Stimulated activated CD4-positive, alpha-beta T cell treated with anti-CD3 and anti-CD28 coated beads, Interleukin-1b, Interleukin-23, amount 100 ng/mL, for 1 hour (primary cell): ENCODE results near the gene CHST10.
"Not testable (repeated sequence)": the region's sequence is repeated elsewhere in the genome, so short reads cannot be mapped to it uniquely, and the experiment has no call there.

Experiments used
- DNase-seq, 2 donors: peaks; one replicate each; pipeline ENCODE4 v3.0.0-alpha.2; 2020; ENCODE audit warnings: low read depth in 2 of 2

The CHST10 gene

DNA sequence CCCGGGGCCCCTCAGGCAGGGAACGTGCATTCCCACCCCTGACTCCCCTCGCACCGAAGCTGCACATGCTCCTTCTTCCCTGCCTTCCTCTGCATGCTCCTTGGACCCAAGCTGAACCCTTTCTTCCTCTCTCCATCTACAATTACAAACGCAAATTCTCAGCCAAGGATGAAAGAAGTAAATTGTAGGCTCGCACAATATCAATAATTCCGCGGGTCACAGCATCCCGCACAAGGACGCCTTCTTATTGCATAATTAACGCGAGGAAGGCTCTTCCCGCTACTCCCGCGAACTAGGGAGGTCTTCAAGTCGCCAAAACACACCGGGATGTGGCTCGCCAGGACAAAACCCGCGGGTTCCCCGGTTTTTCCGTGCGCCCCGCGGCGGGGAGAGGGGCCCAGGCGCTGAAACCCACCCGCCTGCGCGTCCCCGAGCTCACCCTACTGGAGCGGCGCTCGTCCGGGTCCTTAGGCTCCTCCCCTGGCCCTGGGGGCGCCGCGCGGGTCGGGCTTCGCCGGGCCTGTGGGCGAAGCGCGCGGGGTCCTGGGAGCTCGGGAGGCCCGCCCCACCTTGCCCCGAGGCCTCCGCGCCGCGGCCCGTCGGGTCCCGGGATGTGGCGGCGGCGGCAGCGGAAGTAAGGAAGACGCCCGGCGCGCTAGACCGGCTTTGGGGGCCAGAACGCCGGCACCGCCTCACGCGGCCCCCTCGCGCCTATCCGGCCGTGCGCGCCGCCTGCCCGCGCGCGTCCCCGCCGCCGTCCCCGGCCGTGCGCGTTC is at the start of gene CHST10:
TSS of gene CHST10 (minus strand) at position 734 of the 776 bp plus-strand sequence. CDS start 10,993 bp downstream, outside the sequence.
- DNase-seq = peak in 1 of 2 donors; percentile 22

GRCh38 chr2:100460904-100461530 is 43.5 kb upstream of the CHST10 start:
- DNase-seq = no peak

DNA sequence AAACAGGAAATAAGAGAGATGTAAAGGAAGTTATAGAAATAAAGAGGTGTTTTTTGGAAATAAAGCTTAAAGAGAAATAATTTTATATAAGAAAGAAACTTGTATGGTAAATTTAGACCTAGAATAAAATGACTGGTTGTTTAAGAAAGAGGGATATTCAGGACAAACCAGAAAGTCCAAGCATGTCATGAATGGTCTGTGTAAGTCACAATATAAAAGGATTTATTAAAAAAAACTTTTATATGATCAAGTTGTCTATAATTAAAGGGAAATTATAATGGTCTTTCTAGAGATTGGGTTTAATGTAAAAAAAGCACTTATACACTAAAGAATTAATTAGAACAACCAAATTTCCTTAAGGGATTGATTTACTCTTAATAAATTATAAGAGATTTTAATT is 38.9 kb upstream of the CHST10 start:
- not testable (repeated sequence) for DNase-seq

DNA sequence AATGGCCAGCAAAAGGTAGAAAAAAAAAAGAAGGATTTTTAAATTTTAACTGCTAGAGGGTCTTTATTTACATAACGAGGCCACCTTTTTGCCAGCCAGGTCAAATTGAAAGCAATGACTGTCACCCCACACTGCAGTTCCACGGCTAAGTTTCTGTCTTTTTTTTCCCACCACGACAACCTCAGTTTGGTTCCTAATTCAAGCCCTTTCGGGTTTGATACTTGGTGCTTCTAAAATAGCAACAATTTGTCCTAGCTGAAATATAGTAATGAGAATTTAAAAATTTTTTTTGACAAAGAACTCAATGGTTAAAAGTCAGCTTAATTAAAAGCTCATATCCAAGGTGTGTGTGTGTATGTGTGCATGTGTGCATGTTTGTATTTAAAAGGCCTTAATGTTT is 36.4 kb upstream of the CHST10 start:
- no peak for DNase-seq

GRCh38 chr2:100451734-100452133 is 34.3 kb upstream of the CHST10 start:
- DNase-seq = no peak

GRCh38 chr2:100451092-100451491 is 33.6 kb upstream of the CHST10 start:
- no peak for DNase-seq

- DNase-seq = no peak
Observed at GRCh38 chr2:100446696-100447095, 29.2 kb upstream of the CHST10 start.

GRCh38 chr2:100437751-100438150 is 20.3 kb upstream of the CHST10 start:
- DNase-seq = no peak

DNA sequence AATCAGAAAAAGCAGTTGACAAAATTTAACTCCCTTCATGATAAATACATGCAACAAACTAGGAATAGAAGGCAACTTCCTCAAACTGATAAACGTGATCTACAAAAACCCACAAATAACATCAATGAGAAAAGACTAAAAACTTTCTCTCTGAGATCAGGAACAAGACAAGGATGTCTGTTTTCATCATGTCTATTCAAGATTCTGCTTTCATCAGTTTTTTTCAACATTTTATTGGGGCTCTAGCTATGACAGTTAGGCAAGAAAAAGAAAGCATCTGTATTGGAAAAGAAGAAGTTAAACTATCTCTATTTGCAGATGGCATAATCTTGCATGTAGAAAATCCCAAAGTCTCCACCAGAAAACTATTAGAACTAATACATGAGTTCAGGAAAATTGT is 12.3 kb upstream of the CHST10 start:
- no peak for DNase-seq

DNA sequence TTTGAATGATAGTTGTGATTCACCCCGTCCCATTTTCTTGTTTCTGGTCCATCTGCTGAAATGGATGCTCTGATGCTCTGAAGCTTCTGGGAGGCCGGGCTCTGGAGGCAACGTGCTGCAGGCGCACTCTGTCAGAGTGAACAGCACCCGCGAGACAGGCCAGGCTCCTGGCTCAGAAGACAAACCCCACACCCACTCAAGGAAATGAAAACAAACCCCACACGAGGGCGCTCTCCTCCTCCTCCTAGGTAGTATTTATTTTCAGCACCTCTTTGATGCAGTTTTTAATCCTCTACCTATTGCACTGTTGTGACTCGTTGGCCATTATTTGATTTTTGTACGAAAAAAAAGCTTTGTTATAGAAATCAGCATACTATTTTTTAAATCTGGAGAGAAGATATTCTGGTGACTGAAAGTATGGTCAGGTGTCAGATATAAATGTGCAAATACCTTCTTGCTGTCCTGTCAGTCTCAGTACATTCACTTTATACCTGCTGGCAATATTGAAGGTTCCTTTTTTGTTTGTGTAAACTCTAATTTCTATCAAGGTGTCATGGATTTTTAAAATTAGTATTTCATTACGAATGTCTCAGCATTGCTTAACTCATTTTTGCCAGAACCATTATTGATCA is 10.3 kb upstream of the CHST10 start:
- peak; percentile 17 to 54 for DNase-seq

- DNase-seq = no peak
Observed at GRCh38 chr2:100427111-100427510, 9.6 kb upstream of the CHST10 start.

DNA sequence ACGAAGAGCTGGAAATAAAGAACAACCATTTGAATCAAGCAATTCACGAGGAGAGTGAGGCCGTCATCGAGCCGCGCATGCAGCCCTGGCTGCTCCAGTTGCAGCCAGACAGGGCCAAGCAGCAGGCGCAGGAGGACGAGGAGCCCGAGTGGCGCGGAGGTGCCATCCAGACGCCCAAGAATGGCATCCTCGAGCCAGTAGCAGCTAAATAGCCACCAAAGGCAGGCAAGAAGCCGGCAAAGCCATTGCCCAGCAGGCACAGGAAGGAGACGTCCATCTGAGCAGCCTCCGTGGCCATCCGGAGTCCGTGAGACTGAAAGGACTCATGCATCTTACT is 8.9 kb upstream of the CHST10 start:
- no peak for DNase-seq

DNA sequence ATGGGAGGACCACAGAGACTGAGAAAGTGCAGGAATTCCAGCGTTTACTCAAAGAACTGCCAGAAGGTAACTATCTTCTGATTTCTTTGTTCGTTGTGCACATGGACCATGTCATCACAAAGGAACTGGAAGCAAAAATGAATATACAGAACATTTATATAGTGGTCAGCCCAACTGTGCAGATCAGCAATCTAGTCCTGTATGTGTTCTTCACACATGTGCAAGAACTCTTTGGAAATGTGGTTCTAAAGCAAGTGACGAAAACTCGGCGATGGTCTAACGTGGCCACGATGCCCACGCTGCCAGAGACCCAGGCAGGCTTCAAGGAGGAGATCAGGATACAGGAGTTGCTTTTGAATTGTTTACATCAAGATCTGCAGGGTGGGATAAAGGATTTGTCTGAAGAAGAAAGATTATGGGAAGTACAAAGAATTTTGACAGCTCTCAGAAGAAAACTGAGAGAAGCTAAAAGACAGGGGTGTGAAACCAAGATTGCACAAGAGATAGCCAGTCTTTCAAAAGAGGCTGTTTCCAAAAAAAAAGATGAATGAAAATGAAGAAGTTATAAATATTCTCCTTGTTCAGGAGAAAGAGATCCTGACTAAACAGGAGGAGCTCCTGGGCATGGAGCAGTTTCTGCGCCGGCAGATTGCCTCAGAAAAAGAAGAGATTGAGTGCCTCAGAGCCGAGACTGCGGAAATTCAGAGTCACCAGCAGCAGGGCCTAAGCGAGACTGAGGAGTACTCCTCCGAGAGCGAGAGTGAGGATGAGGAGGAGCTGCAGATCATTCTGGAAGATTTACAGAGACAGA is 8.3 kb upstream of the CHST10 start:
- no peak for DNase-seq

GRCh38 chr2:100425107-100425506 is 7.6 kb upstream of the CHST10 start:
- DNase-seq = no peak

GRCh38 chr2:100424277-100424875 is 6.9 kb upstream of the CHST10 start:
- DNase-seq = no peak

DNA sequence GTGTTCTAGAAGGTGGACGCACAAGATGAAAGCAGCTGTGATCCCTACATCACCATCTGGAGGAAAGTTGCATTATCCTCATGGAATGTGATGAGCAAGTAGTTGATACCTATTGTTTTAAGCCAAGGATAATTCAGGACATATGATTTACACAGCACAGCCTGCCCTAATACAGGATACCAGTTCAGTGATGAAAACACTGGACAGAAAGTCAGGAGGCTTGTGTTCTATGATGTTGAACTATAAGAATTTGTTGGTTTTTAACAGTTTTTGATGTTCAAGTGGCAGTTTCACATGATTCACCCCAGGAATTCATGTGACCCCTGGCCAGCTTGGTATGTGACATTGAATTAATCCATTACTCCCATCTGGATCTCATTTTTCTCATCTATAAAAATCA is 6.2 kb upstream of the CHST10 start:
- DNase-seq = no peak

DNA sequence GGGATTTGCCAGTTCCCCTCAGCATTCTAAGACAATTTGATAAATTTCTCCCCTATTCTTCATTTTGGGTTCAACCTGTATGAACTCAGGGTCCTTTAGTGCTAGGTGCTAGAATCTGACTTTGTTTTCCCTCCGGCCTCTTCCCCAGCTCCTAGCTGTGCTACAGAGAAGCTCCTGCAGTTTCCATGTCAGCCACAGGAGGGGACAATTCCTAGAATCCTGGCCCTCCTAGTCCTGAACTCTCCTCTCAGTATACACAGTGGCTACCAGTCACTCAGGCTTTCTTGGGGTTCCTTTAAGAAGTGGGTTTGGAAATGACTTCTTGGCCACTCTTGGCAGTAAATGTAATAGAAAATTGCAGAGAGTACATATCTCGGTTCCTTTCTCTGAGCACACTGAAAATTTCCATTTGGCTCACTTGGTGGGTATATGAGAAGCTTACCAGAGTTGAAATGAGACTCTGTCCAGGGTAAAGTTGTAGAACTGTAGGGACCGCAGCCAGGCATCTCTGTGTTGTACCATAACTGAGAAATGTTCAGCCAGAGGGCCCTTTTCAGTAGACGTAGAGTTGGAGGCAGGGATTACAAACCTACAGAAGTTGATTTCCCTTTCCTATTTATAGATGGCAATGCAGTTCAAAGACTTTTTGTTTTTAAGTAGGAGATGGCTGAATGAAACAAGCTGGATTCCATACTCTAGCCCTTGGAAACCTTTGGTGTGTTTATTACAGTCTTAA is 5.0 kb upstream of the CHST10 start:
- DNase-seq = no peak

DNA sequence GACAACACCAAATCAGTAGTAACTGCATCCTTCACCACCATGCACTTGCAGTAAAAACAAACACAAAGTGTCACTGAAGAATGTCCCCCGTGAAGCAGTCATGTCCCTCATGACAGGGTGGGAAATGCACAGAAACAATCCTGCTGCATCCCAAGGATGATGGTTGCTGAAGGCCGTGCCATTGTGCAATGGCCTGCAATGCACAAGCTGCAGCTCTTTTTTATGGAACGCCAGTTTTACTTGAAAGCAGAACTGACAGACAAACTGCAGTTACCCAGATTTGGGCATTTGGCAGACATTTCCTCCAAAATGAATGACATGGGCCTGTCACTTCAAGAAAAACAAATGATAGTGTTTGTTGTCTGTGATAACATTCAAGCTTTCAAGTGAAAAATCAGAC is 2.4 kb upstream of the CHST10 start:
- DNase-seq = no peak

GRCh38 chr2:100418406-100418962 is 1.0 kb upstream of the CHST10 start:
- DNase-seq = no peak

DNA sequence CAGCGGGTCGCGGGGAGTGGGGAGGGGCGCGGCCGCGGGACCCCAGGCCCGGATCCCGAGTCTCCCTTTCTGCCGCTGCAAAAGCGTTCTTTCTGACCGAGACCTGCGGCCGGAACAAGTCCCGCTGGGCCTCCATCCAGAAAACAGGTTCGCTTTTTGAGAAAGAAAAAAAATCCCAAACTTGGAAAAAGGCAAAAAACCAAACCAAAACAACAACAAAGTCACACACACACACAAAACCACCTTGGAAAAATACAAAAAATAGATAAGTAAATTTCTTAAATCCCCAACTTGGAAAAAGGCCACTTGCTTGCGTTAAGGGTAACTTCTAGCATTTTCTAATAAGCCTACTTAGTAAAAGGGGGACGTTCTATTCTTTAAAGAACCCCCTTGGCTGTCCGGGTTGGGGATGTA is 250 bp upstream of the CHST10 start:
- DNase-seq = no peak

GRCh38 chr2:100416397-100416934 is 1.0 kb downstream of the CHST10 start:
- DNase-seq = no peak
